GM12878 (cell line): ENCODE results near the gene EML5.

Experiments
- EGR1 ChIP-seq, 2 experiments: IDR thresholded peaks; 1 replicate in 1 of 2; 2 replicates in 1 of 2; pipeline ENCODE4 v1.6.1; 2011 to 2012; ENCODE audit warnings: low read depth in 2 of 2, low read length in 2 of 2, borderline replicate concordance in 1 of 2, mild to moderate bottlenecking in 1 of 2, moderate library complexity in 1 of 2
- KDM1A ChIP-seq: fragments of 200-600 bp; sonication (generic); IDR thresholded peaks from 2 replicates; pipeline ENCODE4 v1.6.1; 2016; ENCODE audit warnings: borderline replicate concordance
- POLR2AphosphoS5 ChIP-seq: IDR thresholded peaks from 2 replicates; pipeline ENCODE4 v1.6.1; 2011; ENCODE audit warnings: mild to moderate bottlenecking, low read length, inconsistent platforms
- TF ChIP-seq, protein P1 (sequence below): IDR thresholded peaks from 2 replicates; pipeline ENCODE4 v1.6.1; 2012; ENCODE audit warnings: low read depth, low read length, improper control_type of control experiment

DNA sequence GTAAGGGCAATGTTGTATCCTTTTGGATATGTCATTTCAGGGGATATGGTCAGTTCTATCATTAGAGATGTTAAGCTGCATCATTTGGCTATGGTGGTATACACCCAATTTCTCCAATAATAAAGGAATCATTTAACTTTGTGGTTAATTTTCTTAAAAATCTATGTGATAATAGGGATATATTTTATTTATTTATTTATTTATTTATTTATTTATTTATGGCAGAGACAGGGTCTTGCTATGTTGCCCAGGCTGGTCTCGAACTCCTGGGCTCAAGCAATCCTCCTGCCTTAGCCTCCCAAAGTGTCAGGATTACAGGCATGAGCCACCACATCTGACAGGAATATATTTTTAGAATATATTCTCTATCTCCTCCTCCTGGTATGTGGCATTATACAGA is 85.7 kb downstream of the EML5 start:
- TF ChIP-seq POLR2AphosphoS5 (no peak), KDM1A (no peak), EGR1 (IDR thresholded peaks at IDR 0.05; ENCODE audit: borderline replicate concordance in 1 of 2, low read depth in 2 of 2, low read length in 2 of 2) (no peak)
- TF ChIP-seq, protein P1, sequence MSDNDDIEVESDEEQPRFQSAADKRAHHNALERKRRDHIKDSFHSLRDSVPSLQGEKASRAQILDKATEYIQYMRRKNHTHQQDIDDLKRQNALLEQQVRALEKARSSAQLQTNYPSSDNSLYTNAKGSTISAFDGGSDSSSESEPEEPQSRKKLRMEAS = no peak
